Right renal pelvis (tissue), 4 donors: ENCODE measurements around the gene CSPG4. TPM values are rescaled to one million over a fixed set of nuclear protein-coding genes. Genes with fewer than 3 reads are reported as not detected.
"Not testable (repeated sequence)": the region's sequence is repeated elsewhere in the genome, so short reads cannot be mapped to it uniquely, and the experiment has no call there.

ENCODE experiments used
- DNase-seq, 4 donors: peaks; one replicate each; pipeline ENCODE4 v3.0.0-alpha.2; 2013; ENCODE audit warnings: low read depth in 4 of 4, low spot score in 3 of 4, missing footprints in 1 of 4
- polyA plus RNA-seq, 4 donors: library from polyadenylated mRNA; unstranded; fragments of 120-200 nt; gene quantifications; one replicate each; pipeline ENCODE4 v1.2.1, GENCODE V29; 2013; ENCODE audit not compliant: insufficient read length in 4 of 4

Gene CSPG4
- polyA plus RNA-seq, 4 donors, result 7.7 to 11.7 (median 8.2) TPM

- DNase-seq, result no peak
These were observed 6.6 kb downstream of the CSPG4 start for GRCh38 chr15:75705854-75706681.

- not testable (repeated sequence) for DNase-seq
These were observed 7.3 kb downstream of the CSPG4 start for GRCh38 chr15:75705375-75705774.

- DNase-seq, result no peak
These were observed 8.0 kb downstream of the CSPG4 start for GRCh38 chr15:75704618-75705017.

- no peak for DNase-seq
These were observed 8.4 kb downstream of the CSPG4 start for GRCh38 chr15:75704263-75704615.

- DNase-seq, result not testable (repeated sequence)
These were observed 9.0 kb downstream of the CSPG4 start for GRCh38 chr15:75703440-75704262.

- no peak for DNase-seq
These were observed 10.2 kb downstream of the CSPG4 start for GRCh38 chr15:75702436-75702835.

- not testable (repeated sequence) for DNase-seq
These were observed 11.3 kb downstream of the CSPG4 start for GRCh38 chr15:75701071-75702003.

- not testable (repeated sequence) for DNase-seq
These were observed 12.4 kb downstream of the CSPG4 start for GRCh38 chr15:75699961-75700874.

GRCh38 chr15:75699517-75699916 is 13.1 kb downstream of the CSPG4 start:
- DNase-seq, result not testable (repeated sequence)

- not testable (repeated sequence) for DNase-seq
These were observed 14.5 kb downstream of the CSPG4 start for GRCh38 chr15:75697974-75698747.

- DNase-seq, result no peak
These were observed 15.1 kb downstream of the CSPG4 start for GRCh38 chr15:75697523-75697922.

- DNase-seq, result no peak
These were observed 15.8 kb downstream of the CSPG4 start for GRCh38 chr15:75696854-75697259.

GRCh38 chr15:75696311-75696720 is 16.3 kb downstream of the CSPG4 start:
- DNase-seq, result no peak

GRCh38 chr15:75695634-75696310 is 16.9 kb downstream of the CSPG4 start:
- DNase-seq, result no peak

GRCh38 chr15:75695220-75695619 is 17.4 kb downstream of the CSPG4 start:
- no peak for DNase-seq

GRCh38 chr15:75694241-75695182 is 18.1 kb downstream of the CSPG4 start:
- no peak for DNase-seq
